NT2/D1 (cell line): ENCODE results near the gene MAP2K3.

ENCODE experiments used
- DNase-seq: peaks from one replicate; pipeline ENCODE4 v3.0.0-alpha.2; 2011; ENCODE audit warnings: low read depth, low spot score
- H3K27me3 ChIP-seq: 2 replicates; pipeline ENCODE4 v1.6.0; 2011; ENCODE audit warnings: mild to moderate bottlenecking; ENCODE audit not compliant: insufficient read length, insufficient read depth
- H3K36me3 ChIP-seq: 2 replicates; pipeline ENCODE4 v1.6.1; 2011; ENCODE audit warnings: mild to moderate bottlenecking, low read length, mixed read lengths; ENCODE audit not compliant: insufficient read depth, insufficient read length
- H3K4me1 ChIP-seq: 2 replicates; pipeline ENCODE4 v1.5.1; 2011; ENCODE audit not compliant: insufficient read depth, insufficient read length
- H3K4me3 ChIP-seq: 2 replicates; pipeline ENCODE4 v1.5.1; 2011; ENCODE audit warnings: low read depth; ENCODE audit not compliant: insufficient read length
- H3K9ac ChIP-seq: 2 replicates; pipeline ENCODE4 v1.6.0; 2011; ENCODE audit warnings: low read depth; ENCODE audit not compliant: insufficient read length
- H3K9me3 ChIP-seq: 2 replicates; pipeline ENCODE4 v1.5.1; 2011; ENCODE audit warnings: mild to moderate bottlenecking, low read length; ENCODE audit not compliant: insufficient read depth
- SUZ12 ChIP-seq: IDR thresholded peaks from 2 replicates; pipeline ENCODE4 v1.6.1; 2011; ENCODE audit not compliant: insufficient read length, insufficient read depth; ENCODE audit errors: extremely low read depth
- YY1 ChIP-seq: IDR thresholded peaks from 2 replicates; pipeline ENCODE4 v1.6.1; 2011; ENCODE audit not compliant: insufficient read length, insufficient read depth
- ZNF274 ChIP-seq: IDR thresholded peaks from 2 replicates; pipeline ENCODE4 v1.6.1; 2011; ENCODE audit warnings: mild to moderate bottlenecking, low read depth, low read length

Gene MAP2K3

DNA sequence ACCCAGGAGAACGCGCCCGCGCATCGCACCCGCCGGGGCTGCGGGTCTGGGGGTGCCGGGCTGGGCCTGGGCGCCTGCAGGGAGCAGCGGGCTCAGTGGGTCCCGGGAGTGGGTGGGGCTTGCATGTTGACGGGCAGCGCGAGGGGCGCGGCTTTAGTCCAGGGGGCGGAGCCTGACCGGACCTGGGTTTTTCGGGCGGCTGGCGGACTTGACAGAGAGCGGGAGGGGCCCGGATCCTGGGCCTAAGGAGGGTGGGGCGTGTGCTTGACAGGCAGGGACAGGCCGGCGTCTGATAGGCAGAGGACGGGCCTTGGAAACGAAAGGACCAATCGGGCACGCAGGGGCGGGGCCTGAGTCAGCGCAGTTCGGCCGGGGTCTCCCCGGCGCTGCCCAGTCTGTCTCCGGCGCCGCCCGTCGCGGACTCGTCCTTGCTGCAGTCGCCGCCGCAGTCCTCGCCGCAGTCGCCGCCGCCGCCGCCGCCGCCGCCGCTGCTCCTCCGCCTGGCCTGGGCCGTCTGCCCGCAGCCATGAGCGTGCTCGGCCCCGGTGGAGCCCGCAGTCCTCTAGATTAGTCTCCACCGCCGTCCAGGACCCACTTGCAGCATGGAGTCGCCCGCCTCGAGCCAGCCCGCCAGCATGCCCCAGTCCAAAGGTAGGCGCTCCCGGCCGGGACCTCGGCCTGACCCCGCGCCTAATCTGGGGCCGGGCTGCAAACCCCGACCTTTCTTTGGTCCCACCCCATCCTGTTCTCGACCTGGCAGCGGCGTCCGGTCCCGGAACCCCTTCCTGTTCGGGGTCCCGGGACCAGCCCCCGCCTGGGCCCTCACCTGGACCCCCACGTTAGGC lies at the start of gene MAP2K3:
Gene MAP2K3, plus strand, starts transcription at position 393 of the 845 bp plus-strand sequence. Its CDS starts 210 bp downstream, at position 603.
- TF ChIP-seq YY1 (no peak), ZNF274 (no peak), SUZ12 (no peak)
- Histone ChIP-seq H3K9me3 (no peaks in the 10 kb centered on the region), H3K36me3 (peaks cover 21% of the 10 kb centered on the region), H3K9ac (peak within 1 kb of the TSS; percentile 82), H3K27me3 (peaks cover 21% of the 10 kb centered on the region), H3K4me1 (peaks cover 21% of the 10 kb centered on the region), H3K4me3 (peak within 1 kb of the TSS; percentile 53)
- peak; percentile 96 for DNase-seq

DNA sequence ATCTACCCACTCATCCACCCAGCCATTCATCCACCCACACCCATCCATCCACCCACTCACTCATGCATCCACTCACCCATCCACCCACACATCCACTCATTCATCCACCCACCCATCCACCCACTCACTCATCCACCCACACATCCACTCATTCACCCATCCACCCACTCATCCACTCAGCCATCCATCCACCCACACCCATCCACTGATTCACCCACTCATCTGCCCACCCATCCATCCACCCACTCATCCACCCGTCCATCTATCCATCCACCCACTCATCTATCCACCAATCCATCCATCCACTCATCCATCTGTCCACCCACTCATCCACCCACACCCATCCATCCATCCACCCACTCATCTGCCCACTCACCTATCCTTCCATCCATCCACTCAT lies 48.6 kb upstream of the MAP2K3 start:
- no peak for DNase-seq
- H3K9ac ChIP-seq, result no peak overlapping the region

DNA sequence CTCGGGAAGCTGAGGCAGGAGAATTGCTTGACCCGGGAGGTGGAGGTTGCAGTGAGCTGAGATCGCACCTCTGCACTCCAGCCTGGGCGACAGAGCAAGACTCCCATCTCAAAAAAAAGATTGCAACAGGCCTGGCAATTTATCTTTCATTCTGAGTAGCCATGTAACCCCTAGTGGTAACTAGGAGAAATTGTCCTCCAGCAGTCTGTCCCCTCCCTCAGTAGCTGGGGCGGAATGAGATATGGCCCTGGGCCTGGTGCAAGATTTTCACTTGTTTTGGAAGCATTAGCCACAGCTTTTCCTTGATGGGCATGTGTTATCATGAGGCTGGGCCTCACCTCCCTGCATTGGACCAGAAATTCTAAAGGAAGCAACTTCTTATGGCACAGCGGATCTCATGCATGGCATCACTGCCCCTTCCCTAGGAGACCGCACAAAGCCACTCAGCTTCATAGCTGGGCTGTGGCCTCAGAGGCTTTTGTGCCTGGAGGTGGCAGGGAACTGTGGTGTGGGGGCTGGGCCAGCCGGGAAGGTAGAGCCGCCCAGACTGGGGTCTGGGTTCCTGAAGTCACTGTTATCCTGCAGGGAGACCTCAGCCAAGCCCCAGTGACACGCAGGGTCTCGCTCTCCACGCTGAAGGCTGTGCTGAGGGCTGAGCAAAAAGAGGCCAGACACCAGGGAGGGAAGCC lies 44.7 kb upstream of the MAP2K3 start:
- Histone ChIP-seq H3K4me3 (no peak overlapping the region), H3K4me1 (peaks cover 44% of the 10 kb centered on the region), H3K27me3 (no peaks in the 10 kb centered on the region), H3K36me3 (no peaks in the 10 kb centered on the region), H3K9ac (peak overlapping the region; percentile 44), H3K9me3 (no peaks in the 10 kb centered on the region)
- DNase-seq, result no peak
- TF ChIP-seq YY1, result no peak
- TF ChIP-seq SUZ12, result no peak

More for the DNA sequence above, 48.6 kb upstream of the MAP2K3 start:
- H3K4me3 ChIP-seq, result no peak overlapping the region
- no peaks in the 10 kb centered on the region for H3K27me3 ChIP-seq
- no peak for TF ChIP-seq YY1
- no peak for TF ChIP-seq ZNF274
- TF ChIP-seq SUZ12, result no peak
- no peaks in the 10 kb centered on the region for H3K9me3 ChIP-seq
- H3K36me3 ChIP-seq, result no peaks in the 10 kb centered on the region
- peaks cover 17% of the 10 kb centered on the region for H3K4me1 ChIP-seq

DNA sequence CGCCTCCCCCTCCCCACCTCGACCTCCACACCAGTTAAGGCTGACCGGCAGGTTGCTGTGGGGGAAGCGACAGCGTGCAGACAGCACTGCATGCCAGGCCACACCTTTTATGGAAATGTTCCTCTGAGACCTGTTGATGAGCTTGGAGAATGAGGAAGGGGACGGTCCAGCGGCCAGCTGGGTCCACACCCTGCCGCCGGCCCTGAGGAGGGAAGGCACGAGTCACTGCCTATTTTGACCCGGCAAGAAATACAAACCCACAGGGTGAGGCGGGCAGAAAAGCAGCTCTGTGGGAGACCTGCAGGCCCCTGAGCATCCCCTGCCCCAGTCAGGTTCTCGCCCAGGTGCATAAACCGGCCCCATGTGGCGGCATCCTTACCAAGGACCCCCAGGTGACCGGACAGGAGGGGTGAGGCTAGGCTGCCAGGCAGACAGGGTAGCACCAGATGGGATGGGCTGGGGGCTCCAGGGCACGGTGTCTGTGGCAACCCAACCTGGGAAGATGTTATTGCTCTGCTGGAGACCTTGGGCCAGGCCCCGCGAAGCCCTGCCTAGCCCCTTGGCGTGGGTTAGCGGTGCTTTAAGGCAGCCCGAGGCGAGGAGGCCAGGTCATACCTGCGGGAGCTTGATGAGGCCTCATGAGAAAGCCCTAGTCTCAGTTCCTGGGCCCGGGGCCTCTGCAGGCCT lies 44.0 kb upstream of the MAP2K3 start:
- TF ChIP-seq SUZ12, result no peak
- TF ChIP-seq ZNF274, result no peak
- TF ChIP-seq YY1, result no peak
- Histone ChIP-seq H3K9ac (peak overlapping the region; percentile 44), H3K36me3 (no peaks in the 10 kb centered on the region), H3K4me1 (peaks cover 44% of the 10 kb centered on the region), H3K27me3 (no peaks in the 10 kb centered on the region), H3K4me3 (no peak overlapping the region), H3K9me3 (no peaks in the 10 kb centered on the region)
- DNase-seq, result no peak

DNA sequence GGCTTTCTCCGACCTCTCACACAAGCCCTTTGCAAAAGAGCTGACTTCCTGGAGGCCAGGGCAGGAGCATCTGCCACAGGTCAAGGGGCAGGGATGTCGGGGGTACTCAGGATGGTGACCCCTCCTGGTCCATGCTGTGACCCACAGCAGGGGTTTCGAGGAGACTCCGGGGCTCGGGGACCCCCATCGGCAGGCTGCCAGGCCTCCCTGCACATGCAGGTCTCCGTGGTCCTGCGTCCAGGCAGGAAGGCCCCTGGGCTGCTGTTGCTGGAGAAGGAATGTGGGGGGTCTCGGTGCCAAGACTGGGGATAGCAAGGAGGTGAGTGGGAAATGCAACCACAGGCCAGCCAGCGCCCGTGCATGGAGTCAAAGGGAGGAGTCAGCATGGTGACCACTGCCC lies 42.9 kb upstream of the MAP2K3 start:
- Histone ChIP-seq H3K4me1 (peaks cover 44% of the 10 kb centered on the region), H3K27me3 (no peaks in the 10 kb centered on the region), H3K9ac (no peak overlapping the region), H3K36me3 (no peaks in the 10 kb centered on the region), H3K9me3 (no peaks in the 10 kb centered on the region), H3K4me3 (no peak overlapping the region)
- no peak for TF ChIP-seq YY1
- TF ChIP-seq ZNF274, result no peak
- no peak for TF ChIP-seq SUZ12
- no peak for DNase-seq

DNA sequence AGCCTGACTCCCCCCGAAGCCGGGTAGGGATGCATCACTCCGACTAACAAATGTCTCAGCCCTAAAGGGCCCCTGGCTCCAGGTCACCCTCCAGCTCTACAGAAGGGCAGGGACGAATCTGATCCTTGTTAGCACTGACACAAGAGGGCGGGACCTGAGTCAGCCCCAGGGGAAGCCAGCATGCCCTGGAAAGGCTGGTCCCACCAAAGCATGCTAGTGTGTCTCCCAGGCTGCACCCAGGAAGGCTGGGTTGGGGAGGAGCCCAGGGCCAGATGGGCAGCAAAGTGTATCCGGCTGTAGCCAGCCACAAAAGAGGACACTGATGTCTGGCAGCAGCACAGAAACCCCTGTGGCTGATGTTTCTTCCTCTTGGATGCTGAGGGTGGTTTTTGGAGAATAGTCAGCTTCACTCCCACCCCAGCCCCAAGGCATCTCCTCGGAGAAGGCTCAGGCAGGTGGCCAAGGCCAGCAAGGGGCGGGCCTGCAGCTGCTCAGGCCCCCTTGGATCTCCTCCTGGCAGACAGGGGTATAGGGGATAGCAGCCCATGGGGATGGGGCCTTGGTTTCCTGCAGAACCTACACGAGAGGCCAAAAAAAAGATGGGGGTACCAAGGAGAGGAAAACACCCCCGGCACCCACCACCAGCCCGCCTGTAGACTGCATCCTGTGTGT lies 42.3 kb upstream of the MAP2K3 start:
- DNase-seq, result no peak
- H3K4me1 ChIP-seq, result peaks cover 44% of the 10 kb centered on the region
- TF ChIP-seq ZNF274 (no peak), SUZ12 (no peak), YY1 (no peak)
- H3K36me3 ChIP-seq, result no peaks in the 10 kb centered on the region
- no peak overlapping the region for H3K4me3 ChIP-seq
- no peak overlapping the region for H3K9ac ChIP-seq
- H3K9me3 ChIP-seq, result no peaks in the 10 kb centered on the region
- H3K27me3 ChIP-seq, result no peaks in the 10 kb centered on the region

DNA sequence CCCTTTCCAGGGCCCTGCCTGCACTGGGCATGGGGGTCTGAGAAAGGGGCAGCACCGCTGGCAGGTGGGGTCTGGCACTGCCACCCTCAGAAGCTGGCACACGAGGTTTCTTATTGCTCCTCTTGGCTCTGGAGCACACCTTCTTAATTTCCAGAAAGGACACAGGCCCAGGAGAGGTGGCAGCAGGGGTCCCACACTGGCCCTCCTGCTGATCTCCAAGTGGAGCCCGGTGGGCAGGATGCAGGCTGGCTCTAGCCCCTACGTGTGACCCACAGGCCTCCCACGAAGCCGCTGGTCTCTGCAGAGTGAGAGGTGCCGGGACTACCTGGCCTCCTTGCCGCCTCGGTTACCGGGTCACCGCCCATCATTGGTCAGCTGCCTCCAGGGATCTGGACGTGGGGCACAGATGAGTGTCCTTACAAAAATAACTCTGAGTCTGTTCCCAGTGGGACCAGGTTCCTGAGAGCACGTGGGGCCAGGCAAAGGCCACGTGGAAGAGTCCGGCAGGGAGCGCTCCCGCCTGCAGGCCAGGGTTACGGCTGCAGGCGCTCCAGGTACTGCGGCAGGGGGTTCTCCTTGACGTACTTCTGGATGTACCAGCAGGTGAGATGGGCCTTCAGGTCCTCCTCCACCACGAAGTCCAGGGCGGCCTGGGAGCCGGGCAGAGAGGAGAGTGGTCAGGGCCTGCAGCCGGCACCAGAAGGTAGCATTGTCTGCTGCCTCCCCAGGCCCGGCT lies 41.6 kb upstream of the MAP2K3 start:
- H3K4me3 ChIP-seq, result no peak overlapping the region
- DNase-seq, result no peak
- H3K27me3 ChIP-seq, result no peaks in the 10 kb centered on the region
- H3K9ac ChIP-seq, result no peak overlapping the region
- TF ChIP-seq ZNF274 (no peak), SUZ12 (no peak), YY1 (no peak)
- H3K36me3 ChIP-seq, result no peaks in the 10 kb centered on the region
- no peaks in the 10 kb centered on the region for H3K9me3 ChIP-seq
- H3K4me1 ChIP-seq, result peaks cover 44% of the 10 kb centered on the region
